Right lobe of liver (tissue), 6 donors: ENCODE results near the gene MIER2. TPM values are rescaled to one million over a fixed set of nuclear protein-coding genes. Genes with fewer than 3 reads are reported as not detected.
"Not testable (repeated sequence)": the region's sequence is repeated elsewhere in the genome, so short reads cannot be mapped to it uniquely, and the experiment has no call there.

Experiments
- ATAC-seq, 4 donors: fragments of 200-7000 bp; cut with Tn5 transposase; one replicate each; pipeline ENCODE4 v1.9.1; 2020; ENCODE audit warnings: mild to moderate bottlenecking in 4 of 4, moderate library complexity in 4 of 4
- DNase-seq, 3 donors: peaks; one replicate each; pipeline ENCODE4 v3.0.0-alpha.2; 2020
- H3K27ac ChIP-seq, 3 donors: fragments of 200-600 bp; one replicate each; pipeline ENCODE4 v1.8.0; 2022
- H3K27me3 ChIP-seq, 2 donors: fragments of 200-600 bp; one replicate each; pipeline ENCODE4 v1.8.0; 2022
- H3K36me3 ChIP-seq, 4 donors: fragments of 200-600 bp; sonication (generic) in 1 of 4; one replicate each; pipeline versions ENCODE4 v1.5.1 to v1.8.0; 2017 to 2022; ENCODE audit warnings: control low read depth in 1 of 4
- H3K4me1 ChIP-seq, 4 donors: fragments of 200-600 bp; sonication (generic) in 1 of 4; one replicate each; pipeline versions ENCODE4 v1.5.1 to v1.8.0; 2017 to 2022; ENCODE audit warnings: control low read depth in 1 of 4
- H3K4me3 ChIP-seq, 3 donors: fragments of 200-600 bp; one replicate each; pipeline ENCODE4 v1.8.0; 2022
- H3K9me3 ChIP-seq, 4 donors: fragments of 200-600 bp; sonication (generic) in 1 of 4; one replicate each; pipeline versions ENCODE4 v1.5.1 to v1.8.0; 2017 to 2022; ENCODE audit warnings: control low read depth in 1 of 4
- POLR2A ChIP-seq: fragments of 450-650 bp; IDR thresholded peaks from one replicate; pipeline ENCODE4 v1.6.1; 2017; ENCODE audit warnings: antibody characterized with exemption, mild to moderate bottlenecking
- WGBS: methylation state at CpG from one replicate; pipeline ENCODE4 v1.1.6; 2018; ENCODE audit warnings: low coverage, low lambda C conversion rate; ENCODE audit not compliant: insufficient coverage; ENCODE audit errors: missing lambda C conversion rate; 5-methylcytosine and 5-hydroxymethylcytosine counted together
- intact Hi-C, 2 donors: fragments of 100-400 bp; cut with DNase I; formaldehyde crosslinking; loops; one replicate each; pipeline versions ENCODE4 v1.11.2 to v1.14.1; 2022
- total RNA-seq, 6 experiments: library from RNA; depleted of rRNA in 2 of 6; stranded (reverse); fragments of >200 nt in 2 of 6; fragmentation: NEBNext Ultra II Directional in 3 of 6; extraction: Animal tissue kit (Norgen Biotek cat#: 25700) in 3 of 6; gene quantifications; one replicate each; pipeline versions ENCODE4 v1.1.0 to v1.2.4, GENCODE V29; 2016 to 2023
- TF ChIP-seq, protein P1 (sequence below), 4 donors: fragments of 200-600 bp in 3 of 4; fragments of 450-650 bp in 1 of 4; IDR thresholded peaks; one replicate each; pipeline versions ENCODE4 v1.5.1 to v1.8.0; 2016 to 2022; ENCODE audit warnings: antibody characterized with exemption in 4 of 4, mild to moderate bottlenecking in 2 of 4
- donor health status: DM: no; HTN: yes; CAD: no.
- donor health status: DM: no; HTN: no; CAD: no.
- donor health status: DM: no; HTN: no; CAD: no.
- donor health status: DM: no; HTN: yes; CAD: no.
- donor health status: DM: no; HTN: yes; CAD: no.

MIER2 gene
- total RNA-seq, 6 experiments from 2014 or later: 3.1 to 7.3 (median 4.5) TPM

GRCh38 chr19:271856-272255, 72.7 kb downstream of the MIER2 start:
- intact Hi-C loops: no loop called here
- WGBS: 51% methylated on average over 6 of the region's 6 CpGs
- DNase-seq: no peak

DNA sequence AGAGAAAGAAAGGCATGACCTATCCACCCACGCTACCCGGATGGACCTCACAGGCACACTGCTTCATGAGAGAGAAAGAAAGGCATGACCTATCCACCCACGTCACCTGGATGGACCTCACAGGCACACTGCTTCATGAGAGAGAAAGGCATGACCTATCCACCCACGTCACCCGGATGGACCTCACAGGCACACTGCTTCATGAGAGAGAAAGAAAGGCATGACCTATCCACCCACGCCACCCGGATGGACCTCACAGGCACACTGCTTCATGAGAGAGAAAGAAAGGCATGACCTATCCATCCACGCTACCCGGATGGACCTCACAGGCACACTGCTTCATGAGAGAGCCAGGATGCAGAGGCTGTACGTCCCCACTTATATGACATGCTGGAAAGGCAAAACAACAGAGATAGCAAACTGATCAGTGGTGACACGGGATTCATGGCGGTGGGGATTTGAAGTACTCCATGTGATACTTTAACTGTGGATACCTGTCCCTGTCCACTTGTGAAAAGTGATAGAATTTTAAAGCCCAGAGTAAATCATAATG, 73.8 kb downstream of the MIER2 start:
- H3K9me3 ChIP-seq, H3K36me3 ChIP-seq, intact Hi-C loops, H3K27ac ChIP-seq, H3K27me3 ChIP-seq, H3K4me3 ChIP-seq, H3K4me1 ChIP-seq, ATAC-seq, DNase-seq: not testable (repeated sequence)
- 53% methylated on average over 10 of the region's 12 CpGs for WGBS

More at GRCh38 chr19:271856-272255, 72.7 kb downstream of the MIER2 start:
- Histone ChIP-seq H3K4me3 (no peak overlapping the region), H3K27me3 (no peaks in the 10 kb centered on the region), H3K36me3 (no peaks in the 10 kb centered on the region), H3K4me1 (peaks cover 0 to 4% (median 0%) of the 10 kb centered on the region in 4 donors), H3K27ac (no peak overlapping the region), H3K9me3 (no peaks in the 10 kb centered on the region)
- TF ChIP-seq, protein P1, sequence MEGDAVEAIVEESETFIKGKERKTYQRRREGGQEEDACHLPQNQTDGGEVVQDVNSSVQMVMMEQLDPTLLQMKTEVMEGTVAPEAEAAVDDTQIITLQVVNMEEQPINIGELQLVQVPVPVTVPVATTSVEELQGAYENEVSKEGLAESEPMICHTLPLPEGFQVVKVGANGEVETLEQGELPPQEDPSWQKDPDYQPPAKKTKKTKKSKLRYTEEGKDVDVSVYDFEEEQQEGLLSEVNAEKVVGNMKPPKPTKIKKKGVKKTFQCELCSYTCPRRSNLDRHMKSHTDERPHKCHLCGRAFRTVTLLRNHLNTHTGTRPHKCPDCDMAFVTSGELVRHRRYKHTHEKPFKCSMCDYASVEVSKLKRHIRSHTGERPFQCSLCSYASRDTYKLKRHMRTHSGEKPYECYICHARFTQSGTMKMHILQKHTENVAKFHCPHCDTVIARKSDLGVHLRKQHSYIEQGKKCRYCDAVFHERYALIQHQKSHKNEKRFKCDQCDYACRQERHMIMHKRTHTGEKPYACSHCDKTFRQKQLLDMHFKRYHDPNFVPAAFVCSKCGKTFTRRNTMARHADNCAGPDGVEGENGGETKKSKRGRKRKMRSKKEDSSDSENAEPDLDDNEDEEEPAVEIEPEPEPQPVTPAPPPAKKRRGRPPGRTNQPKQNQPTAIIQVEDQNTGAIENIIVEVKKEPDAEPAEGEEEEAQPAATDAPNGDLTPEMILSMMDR (IDR thresholded peaks at IDR 0.05): no peak
- no peak for TF ChIP-seq POLR2A
- no peak for ATAC-seq

DNA sequence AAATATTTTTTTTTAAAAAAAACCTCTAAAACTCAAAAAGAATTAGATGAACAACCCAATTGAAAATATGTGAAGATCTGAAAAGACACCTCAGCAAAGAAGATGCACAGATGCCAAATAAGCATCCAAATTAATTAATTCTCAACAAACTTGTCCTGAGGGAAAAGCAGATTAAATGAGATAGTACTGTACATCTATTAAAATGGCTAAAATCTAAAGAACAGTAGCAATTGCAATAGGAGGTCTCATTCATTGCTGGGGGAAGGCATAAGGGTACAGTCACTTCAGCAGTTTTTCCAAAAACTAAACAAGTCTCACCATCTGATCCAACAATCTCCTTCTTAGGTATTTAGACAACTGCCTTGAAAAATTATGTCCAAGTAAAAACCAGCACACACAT, 75.4 kb downstream of the MIER2 start:
- DNase-seq: no peak
- Histone ChIP-seq H3K36me3 (no peaks in the 10 kb centered on the region), H3K27me3 (no peaks in the 10 kb centered on the region), H3K9me3 (no peaks in the 10 kb centered on the region), H3K4me1 (peaks cover 0 to 4% (median 0%) of the 10 kb centered on the region in 4 donors), H3K27ac (no peak overlapping the region), H3K4me3 (no peak overlapping the region)
- intact Hi-C loops: no loop called here
- TF ChIP-seq POLR2A: no peak
- TF ChIP-seq, protein P1 (IDR thresholded peaks at IDR 0.05): no peak
- no peak for ATAC-seq

GRCh38 chr19:262125-262524, 82.5 kb downstream of the MIER2 start:
- no peak for TF ChIP-seq POLR2A
- DNase-seq: no peak
- Histone ChIP-seq H3K4me3 (no peak overlapping the region), H3K27me3 (no peaks in the 10 kb centered on the region), H3K9me3 (no peaks in the 10 kb centered on the region), H3K27ac (no peak overlapping the region), H3K36me3 (no peaks in the 10 kb centered on the region), H3K4me1 (peaks cover 0 to 2% (median 0%) of the 10 kb centered on the region in 4 donors)
- 85% methylated on average over 1 of the region's 1 CpG for WGBS
- ATAC-seq: no peak
- intact Hi-C loops: no loop called here

- H3K27ac ChIP-seq, ATAC-seq, H3K27me3 ChIP-seq, H3K9me3 ChIP-seq, H3K4me1 ChIP-seq, DNase-seq, H3K36me3 ChIP-seq, H3K4me3 ChIP-seq, intact Hi-C loops: not testable (repeated sequence)
- WGBS: 48% methylated on average over 3 of the region's 3 CpGs
Measured at GRCh38 chr19:256804-257203, 87.8 kb downstream of the MIER2 start.

Other genes with a start within 250 kb of the MIER2 start
- not detected for gene OR4F17, start 237.7 kb downstream of the MIER2 start, total RNA-seq
- 1 to 10 TPM in 5 of 6 experiments, under 1 TPM in 1; 0.83 to 2.7 (median 1.8) TPM for gene PLPP2, start 53.4 kb downstream of the MIER2 start, total RNA-seq
- 1 to 10 TPM in 1 of 6 experiments, under 1 TPM in 5; 0.12 to 2.0 (median 0.44) TPM for gene C2CD4C, start 64.4 kb upstream of the MIER2 start, total RNA-seq
- 10 to 100 TPM; 48.4 to 69.9 (median 59.1) TPM for gene SHC2, start 116.2 kb upstream of the MIER2 start, total RNA-seq
- under 1 TPM; 0.11 to 0.69 (median 0.31) TPM for gene MADCAM1, start 151.7 kb upstream of the MIER2 start, total RNA-seq
- gene TPGS1, start 162.7 kb upstream of the MIER2 start, total RNA-seq: 10 to 100 TPM in 3 of 6 experiments, 1 to 10 TPM in 3; 8.2 to 42.2 (median 10.3) TPM
- 10 to 100 TPM; 44.8 to 81.8 (median 49.5) TPM for gene CDC34, start 187.0 kb upstream of the MIER2 start, total RNA-seq
- gene GZMM, start 199.3 kb upstream of the MIER2 start, total RNA-seq: under 1 TPM in 3 of 6 experiments, not detected in 3; 0.59 to 0.95 (median 0.74) TPM
- gene BSG, start 227.8 kb upstream of the MIER2 start, total RNA-seq: 100 to 1,000 TPM in 4 of 6 experiments, 10 to 100 TPM in 2; 88.6 to 369 (median 124) TPM
- gene HCN2, start 245.1 kb upstream of the MIER2 start, total RNA-seq: under 1 TPM in 5 of 6 experiments, not detected in 1; 0.05 to 0.27 (median 0.09) TPM